HEK293T (cell line): ENCODE results near the gene GRIA2.

Experiments used
- CTCF ChIA-PET: fragments of 350-600 bp; formaldehyde crosslinking; extraction: SDS; loops from one replicate; lab custom pipeline; 2021; ENCODE audit warnings: antibody characterized with exemption, inconsistent platforms; lab: Yijun Ruan, JAX
- POLR2A ChIA-PET: fragments of 350-600 bp; formaldehyde crosslinking; extraction: SDS; loops from one replicate; lab custom pipeline; 2020; ENCODE audit warnings: antibody characterized with exemption, inconsistent platforms; lab: Yijun Ruan, JAX
- DNase-seq: peaks from one replicate; pipeline ENCODE4 v3.0.0; 2012; ENCODE audit warnings: mixed read lengths; ENCODE audit errors: extremely low spot score
- ARNT ChIP-seq: fragments of 450-650 bp; IDR thresholded peaks from 2 replicates; pipeline ENCODE4 v1.6.1; 2017; ENCODE audit warnings: mild to moderate bottlenecking
- BHLHE40 ChIP-seq: fragments of 450-650 bp; IDR thresholded peaks from 2 replicates; pipeline ENCODE4 v1.6.1; 2016; ENCODE audit warnings: mild to moderate bottlenecking, moderate library complexity, borderline replicate concordance
- CTBP1 ChIP-seq: fragments of 450-650 bp; IDR thresholded peaks from 2 replicates; pipeline ENCODE4 v1.6.1; 2016; ENCODE audit warnings: borderline replicate concordance
- ELF4 ChIP-seq: fragments of 450-650 bp; IDR thresholded peaks from 2 replicates; pipeline ENCODE4 v1.6.1; 2017; ENCODE audit warnings: antibody characterized with exemption
- FOXA1 ChIP-seq: fragments of 450-650 bp; IDR thresholded peaks from 2 replicates; pipeline ENCODE4 v1.6.1; 2016; ENCODE audit warnings: mild to moderate bottlenecking
- FOXK2 ChIP-seq: fragments of 450-650 bp; IDR thresholded peaks from 2 replicates; pipeline ENCODE4 v1.6.1; 2016; ENCODE audit warnings: mild to moderate bottlenecking
- FOXM1 ChIP-seq: fragments of 450-650 bp; IDR thresholded peaks from 2 replicates; pipeline ENCODE4 v1.6.1; 2017; ENCODE audit warnings: mild to moderate bottlenecking, borderline replicate concordance
- HDGF ChIP-seq: fragments of 450-650 bp; IDR thresholded peaks from 2 replicates; pipeline ENCODE4 v1.6.1; 2017; ENCODE audit warnings: antibody characterized with exemption, borderline replicate concordance
- L3MBTL2 ChIP-seq: fragments of 450-650 bp; conservative IDR thresholded peaks from 2 replicates; pipeline ENCODE4 v1.6.1; 2016; ENCODE audit warnings: mild to moderate bottlenecking
- LEF1 ChIP-seq: fragments of 450-650 bp; IDR thresholded peaks from 2 replicates; pipeline ENCODE4 v1.6.1; 2017; ENCODE audit warnings: mild to moderate bottlenecking, borderline replicate concordance
- NFRKB ChIP-seq: fragments of 450-650 bp; IDR thresholded peaks from 2 replicates; pipeline ENCODE4 v1.6.1; 2016; ENCODE audit warnings: mild to moderate bottlenecking, moderate library complexity
- SP1 ChIP-seq: fragments of 450-650 bp; IDR thresholded peaks from 2 replicates; pipeline ENCODE4 v1.6.1; 2017
- SUZ12 ChIP-seq: fragments of 450-650 bp; IDR thresholded peaks from 2 replicates; pipeline ENCODE4 v1.6.1; 2016; ENCODE audit warnings: mild to moderate bottlenecking
- TARDBP ChIP-seq: fragments of 450-650 bp; IDR thresholded peaks from 2 replicates; pipeline ENCODE4 v1.6.1; 2016
- ZNF384 ChIP-seq: fragments of 450-650 bp; IDR thresholded peaks from 2 replicates; pipeline ENCODE4 v1.6.1; 2016
- TF ChIP-seq, protein P1 (sequence below): fragments of 450-650 bp; IDR thresholded peaks from 2 replicates; pipeline ENCODE4 v1.6.1; 2016

GRIA2 gene

DNA sequence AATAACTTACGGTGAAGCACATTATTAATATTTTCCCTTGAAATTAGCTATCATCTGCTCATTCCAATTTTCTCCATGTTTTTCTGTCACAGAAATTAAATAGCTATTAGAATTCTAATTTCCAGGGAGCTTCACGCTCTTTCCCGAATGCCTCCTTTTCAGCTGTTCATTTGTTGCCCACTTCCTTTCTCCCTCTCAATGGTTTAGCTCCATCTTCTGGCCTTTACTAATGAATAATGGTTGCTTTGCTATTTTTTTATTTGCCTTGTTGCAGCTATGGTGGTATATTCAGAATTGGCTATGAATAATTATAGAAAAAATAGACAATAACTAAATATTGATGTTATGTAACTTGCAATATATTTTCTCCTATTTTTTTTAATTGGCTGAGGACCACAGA, 70.5 kb downstream of the GRIA2 start:
- POLR2A ChIA-PET = interaction anchor here (0.7 kb wide), 1 partner anchor 329 kb away, joined by 3 read pairs; no protein-coding TSS in a partner anchor
- no peak for TF ChIP-seq FOXK2
- TF ChIP-seq NFRKB = no peak
- CTCF ChIA-PET = no interaction called here
- no peak for DNase-seq

DNA sequence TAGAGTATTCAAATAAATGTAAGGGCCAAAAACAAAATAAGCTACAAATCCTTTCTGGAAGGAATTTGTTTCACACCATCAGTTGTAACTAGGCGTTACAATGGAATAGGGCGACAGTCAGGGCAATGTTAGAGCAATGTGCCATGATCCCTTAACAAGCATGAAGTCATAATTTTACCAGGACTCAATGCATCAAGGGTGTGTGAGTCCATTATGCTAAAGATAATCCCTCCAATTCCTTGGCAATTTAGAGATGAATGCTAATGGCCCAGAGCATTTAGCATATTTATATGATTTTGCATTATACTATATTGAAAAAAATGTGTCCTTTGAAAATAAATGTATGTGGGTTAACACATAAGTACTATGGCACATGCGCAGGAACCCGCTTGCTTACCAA, 73.1 kb downstream of the GRIA2 start:
- DNase-seq = no peak
- ChIA-PET CTCF (no interaction called here), POLR2A (no interaction called here)
- TF ChIP-seq FOXK2 (no peak), ARNT (no peak), ELF4 (no peak), ZNF384 (no peak), SP1 (no peak), TARDBP (no peak), FOXM1 (no peak), HDGF (no peak), CTBP1 (no peak), NFRKB (no peak), BHLHE40 (no peak), SUZ12 (no peak), LEF1 (no peak), L3MBTL2 (no peak), FOXA1 (no peak)
- TF ChIP-seq, protein P1, sequence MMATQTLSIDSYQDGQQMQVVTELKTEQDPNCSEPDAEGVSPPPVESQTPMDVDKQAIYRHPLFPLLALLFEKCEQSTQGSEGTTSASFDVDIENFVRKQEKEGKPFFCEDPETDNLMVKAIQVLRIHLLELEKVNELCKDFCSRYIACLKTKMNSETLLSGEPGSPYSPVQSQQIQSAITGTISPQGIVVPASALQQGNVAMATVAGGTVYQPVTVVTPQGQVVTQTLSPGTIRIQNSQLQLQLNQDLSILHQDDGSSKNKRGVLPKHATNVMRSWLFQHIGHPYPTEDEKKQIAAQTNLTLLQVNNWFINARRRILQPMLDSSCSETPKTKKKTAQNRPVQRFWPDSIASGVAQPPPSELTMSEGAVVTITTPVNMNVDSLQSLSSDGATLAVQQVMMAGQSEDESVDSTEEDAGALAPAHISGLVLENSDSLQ = no peak

DNA sequence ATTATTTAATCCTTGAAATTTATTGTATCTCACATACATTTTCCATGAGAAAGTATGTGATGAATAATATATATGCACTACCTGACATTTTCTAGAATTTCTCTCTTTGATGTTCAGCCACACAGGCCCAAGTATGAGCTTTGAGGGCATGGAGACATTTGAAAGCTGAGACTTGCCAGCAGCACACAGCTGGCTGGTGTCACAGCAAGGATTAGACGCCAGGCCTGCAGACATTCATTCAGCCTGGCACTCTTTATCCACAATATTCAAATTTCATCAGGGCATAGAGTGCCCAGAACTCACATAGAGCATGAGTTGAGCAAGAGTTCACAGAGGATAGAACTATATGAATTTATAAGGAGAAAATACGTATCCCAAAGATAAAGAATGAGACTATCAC, 74.0 kb downstream of the GRIA2 start:
- no peak for DNase-seq
- ChIA-PET CTCF (no interaction called here), POLR2A (no interaction called here)
- TF ChIP-seq HDGF (no peak), SP1 (no peak), SUZ12 (no peak), NFRKB (no peak), FOXM1 (no peak), ZNF384 (no peak)

DNA sequence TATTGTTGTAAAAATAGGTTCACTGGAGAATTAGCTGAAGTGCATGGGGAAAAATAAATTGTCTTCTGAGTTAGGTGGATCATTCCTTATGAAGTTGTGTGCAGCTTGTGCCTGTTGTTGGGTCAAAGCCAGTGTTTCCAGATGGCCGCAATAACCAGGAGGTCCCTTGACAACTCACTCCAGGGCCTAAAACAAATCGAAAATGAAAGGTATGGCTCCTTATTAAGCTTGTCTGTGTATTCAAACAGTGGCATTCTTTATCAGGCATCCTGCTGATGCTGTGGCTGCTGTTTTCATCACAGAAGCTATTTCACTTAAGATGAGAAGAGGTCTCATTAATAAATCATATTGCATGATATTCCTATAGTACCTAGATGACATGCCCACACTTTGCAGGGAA, 80.2 kb downstream of the GRIA2 start:
- TF ChIP-seq L3MBTL2 = no peak
- no peak for TF ChIP-seq ZNF384
- TF ChIP-seq HDGF = no peak
- TF ChIP-seq FOXA1 = no peak
- TF ChIP-seq TARDBP = no peak
- TF ChIP-seq FOXM1 = no peak
- TF ChIP-seq ARNT = no peak
- TF ChIP-seq LEF1 = no peak
- TF ChIP-seq CTBP1 = no peak
- TF ChIP-seq, protein P1 = no peak
- TF ChIP-seq FOXK2 = no peak
- TF ChIP-seq ELF4 = no peak
- TF ChIP-seq SP1 = no peak
- no peak for TF ChIP-seq BHLHE40
- no peak for TF ChIP-seq SUZ12
- TF ChIP-seq NFRKB = no peak
- ChIA-PET POLR2A (no interaction called here), CTCF (no interaction called here)
- DNase-seq = no peak

DNA sequence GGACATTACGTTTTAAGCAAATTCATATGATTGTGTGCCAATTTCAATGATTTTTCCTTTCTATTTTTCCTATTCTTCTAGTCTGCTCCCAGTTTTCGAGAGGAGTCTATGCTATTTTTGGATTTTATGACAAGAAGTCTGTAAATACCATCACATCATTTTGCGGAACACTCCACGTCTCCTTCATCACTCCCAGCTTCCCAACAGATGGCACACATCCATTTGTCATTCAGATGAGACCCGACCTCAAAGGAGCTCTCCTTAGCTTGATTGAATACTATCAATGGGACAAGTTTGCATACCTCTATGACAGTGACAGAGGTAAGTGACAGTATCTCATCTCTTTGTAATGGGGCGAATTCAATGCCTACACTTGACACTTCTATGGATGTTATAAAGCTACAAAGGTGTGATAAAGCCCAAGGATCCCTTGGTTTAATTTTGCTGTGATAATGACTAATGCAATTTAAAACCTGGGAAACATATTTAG, 83.0 kb downstream of the GRIA2 start:
- CTCF ChIA-PET = no interaction called here
- POLR2A ChIA-PET = no interaction called here
- DNase-seq = no peak
- TF ChIP-seq TARDBP (no peak), NFRKB (no peak)

DNA sequence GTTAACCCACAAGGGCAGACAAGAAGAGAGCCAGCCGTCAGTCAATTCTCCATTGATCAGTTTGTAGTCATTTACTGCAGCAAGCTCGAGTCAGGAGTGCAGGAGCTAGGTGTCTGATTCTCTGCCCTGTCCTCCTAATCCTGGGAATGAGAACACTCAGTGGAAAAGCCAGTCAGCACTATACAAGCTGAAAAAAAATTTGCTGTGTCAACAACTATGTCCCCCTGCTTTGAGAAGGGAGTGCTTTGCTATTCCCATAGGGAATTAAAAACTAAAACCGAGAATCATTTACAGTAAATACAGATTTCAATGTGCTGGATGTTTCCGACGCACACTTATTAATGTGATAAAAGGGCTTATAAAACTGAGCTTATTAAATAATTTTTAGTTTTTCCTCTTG, 84.2 kb downstream of the GRIA2 start:
- CTCF ChIA-PET = no interaction called here
- TF ChIP-seq ARNT = no peak
- TF ChIP-seq LEF1 = no peak
- TF ChIP-seq NFRKB = no peak
- no peak for TF ChIP-seq SP1
- no peak for TF ChIP-seq ZNF384
- TF ChIP-seq ELF4 = no peak
- no peak for TF ChIP-seq FOXA1
- no peak for TF ChIP-seq FOXM1
- no peak for TF ChIP-seq TARDBP
- TF ChIP-seq BHLHE40 = no peak
- no peak for TF ChIP-seq SUZ12
- TF ChIP-seq, protein P1 = no peak
- no peak for TF ChIP-seq HDGF
- TF ChIP-seq L3MBTL2 = no peak
- TF ChIP-seq CTBP1 = no peak
- TF ChIP-seq FOXK2 = no peak
- POLR2A ChIA-PET = no interaction called here
- no peak for DNase-seq

DNA sequence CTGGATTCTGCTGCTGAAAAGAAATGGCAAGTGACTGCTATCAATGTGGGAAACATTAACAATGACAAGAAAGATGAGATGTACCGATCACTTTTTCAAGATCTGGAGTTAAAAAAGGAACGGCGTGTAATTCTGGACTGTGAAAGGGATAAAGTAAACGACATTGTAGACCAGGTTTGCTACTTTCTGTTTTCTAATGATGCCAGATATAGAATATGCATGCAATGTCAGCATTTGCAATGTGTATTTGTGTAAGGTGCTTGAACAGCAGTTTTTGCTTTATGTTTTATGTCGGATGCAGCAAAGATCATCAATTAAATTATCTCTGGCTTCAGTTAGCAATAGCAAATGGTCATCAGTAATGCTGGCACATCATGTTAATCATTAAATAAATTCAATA, 92.2 kb downstream of the GRIA2 start:
- CTCF ChIA-PET = no interaction called here
- POLR2A ChIA-PET = no interaction called here
- no peak for TF ChIP-seq SP1
- TF ChIP-seq SUZ12 = no peak
- no peak for TF ChIP-seq BHLHE40
- no peak for TF ChIP-seq FOXK2
- no peak for TF ChIP-seq CTBP1
- TF ChIP-seq ELF4 = no peak
- TF ChIP-seq NFRKB = no peak
- TF ChIP-seq L3MBTL2 = no peak
- no peak for TF ChIP-seq HDGF
- no peak for TF ChIP-seq LEF1
- TF ChIP-seq FOXM1 = no peak
- TF ChIP-seq ARNT = no peak
- TF ChIP-seq, protein P1 = no peak
- TF ChIP-seq FOXA1 = no peak
- no peak for TF ChIP-seq TARDBP
- DNase-seq = no peak
